Measurements from ENCODE around the gene HIVEP3.

GRCh38 chr1:41741244-41741643 is 177.5 kb downstream of the HIVEP3 start:
- TF ChIP-seq CTCF (IDR thresholded peaks at IDR 0.05) (no peak), TCF7L2 (IDR thresholded peaks at IDR 0.05; ENCODE audit: low read depth, low read length) (no peak), POLR2AphosphoS5 (IDR thresholded peaks at IDR 0.05; ENCODE audit: low read depth, low read length) (no peak)

Data from Panc1 (cell line).